NCI-H460 (cell line): ENCODE results near the gene CASKIN1. TPM values are rescaled to one million over a fixed set of nuclear protein-coding genes. Genes with fewer than 3 reads are reported as not detected.

Experiments used
- DNase-seq: peaks from one replicate; pipeline ENCODE4 v3.0.0-alpha.2; 2016; ENCODE audit warnings: low read depth; ENCODE audit errors: extremely low read depth
- total RNA-seq: library from RNA; depleted of rRNA; stranded (reverse); fragments of >200 nt; shearing (Covaris generic); gene quantifications from 2 replicates; pipeline ENCODE4 v1.2.3, GENCODE V29; 2014

CASKIN1 gene
- total RNA-seq, 1 experiment from 2014 or later = 0.50 TPM

DNA sequence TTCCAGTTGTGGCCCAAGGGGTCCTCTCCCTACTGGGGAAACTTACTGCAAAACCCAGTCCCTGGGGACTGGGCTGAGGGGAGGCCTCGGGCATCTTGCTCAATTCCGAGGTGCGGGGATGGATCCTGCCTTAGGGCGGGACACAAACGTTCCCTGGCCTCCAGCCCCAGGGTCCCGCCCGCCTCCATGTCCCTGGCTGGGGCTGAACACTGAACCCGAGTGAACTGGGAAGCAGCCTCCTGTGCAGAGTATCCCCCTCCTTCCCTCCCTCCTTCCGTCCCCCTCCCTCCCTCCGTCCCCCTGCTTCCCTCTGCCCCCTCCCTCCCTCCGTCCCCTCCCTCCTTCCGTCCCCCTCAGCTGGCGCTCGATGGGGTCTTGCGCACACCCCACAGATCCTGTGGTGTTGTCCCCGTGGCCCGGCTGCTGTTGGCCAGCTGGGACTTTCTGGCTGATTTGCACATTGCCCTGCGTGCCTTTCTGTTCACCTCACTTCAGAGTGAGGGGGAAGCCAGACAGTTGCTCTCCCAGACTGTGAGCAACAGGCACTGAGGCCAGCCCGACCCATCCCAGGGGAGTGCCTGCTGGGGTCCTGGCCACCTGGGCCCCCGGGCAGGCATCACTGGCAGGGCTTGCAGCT, 35.4 kb downstream of the CASKIN1 start:
- no peak for DNase-seq

DNA sequence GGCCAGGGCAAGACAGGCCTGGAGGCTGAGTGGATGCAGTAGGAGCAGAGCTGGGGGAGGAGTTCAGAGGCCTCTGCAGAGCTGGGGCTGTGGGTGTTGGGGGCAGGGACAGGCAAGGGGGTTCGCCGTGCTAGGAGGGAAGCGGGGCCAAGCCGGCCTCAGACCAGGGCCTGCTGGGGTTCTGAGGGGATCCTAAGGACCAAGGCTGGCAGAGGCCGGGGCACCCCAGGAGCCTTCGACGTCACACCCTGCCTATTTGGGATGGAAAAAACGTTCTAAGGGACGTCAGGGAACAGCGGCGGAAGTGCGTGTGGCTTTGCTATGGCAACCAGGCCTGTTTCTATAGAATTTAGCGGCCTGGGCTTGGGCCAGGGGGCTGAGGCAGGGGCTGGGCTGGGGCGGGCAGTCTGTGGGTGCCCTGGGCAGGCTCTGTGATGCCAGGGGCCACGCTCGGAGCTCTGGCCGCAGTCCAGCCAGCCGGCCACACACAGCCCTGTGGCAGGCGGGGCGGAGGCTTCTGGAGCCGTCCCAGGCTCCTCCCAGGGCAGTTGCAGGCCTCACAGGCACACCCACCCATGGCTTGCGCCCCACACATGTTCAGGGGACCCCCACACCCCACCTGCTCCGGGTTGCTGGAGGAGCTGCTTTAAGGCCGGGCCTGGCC, 37.1 kb downstream of the CASKIN1 start:
- no peak for DNase-seq

DNA sequence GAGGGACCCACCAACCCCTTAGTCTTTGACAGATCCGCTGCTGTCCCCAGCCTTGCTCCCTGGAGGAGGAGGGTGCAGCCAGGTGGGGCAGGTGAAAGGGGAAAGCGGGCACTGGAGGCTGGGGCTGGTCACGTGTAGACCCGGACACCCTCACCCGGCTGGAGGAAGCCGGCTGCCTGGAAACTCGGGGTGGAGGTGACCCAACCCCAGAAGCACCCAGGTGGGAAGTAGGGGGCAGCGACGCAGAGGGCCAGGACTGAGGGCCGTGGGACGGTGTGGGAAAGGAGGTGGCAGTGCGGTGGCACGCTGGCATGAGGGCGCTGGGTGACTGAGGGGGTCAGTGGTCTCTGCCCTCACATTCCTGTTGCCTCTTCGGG, 38.2 kb downstream of the CASKIN1 start:
- no peak for DNase-seq

DNA sequence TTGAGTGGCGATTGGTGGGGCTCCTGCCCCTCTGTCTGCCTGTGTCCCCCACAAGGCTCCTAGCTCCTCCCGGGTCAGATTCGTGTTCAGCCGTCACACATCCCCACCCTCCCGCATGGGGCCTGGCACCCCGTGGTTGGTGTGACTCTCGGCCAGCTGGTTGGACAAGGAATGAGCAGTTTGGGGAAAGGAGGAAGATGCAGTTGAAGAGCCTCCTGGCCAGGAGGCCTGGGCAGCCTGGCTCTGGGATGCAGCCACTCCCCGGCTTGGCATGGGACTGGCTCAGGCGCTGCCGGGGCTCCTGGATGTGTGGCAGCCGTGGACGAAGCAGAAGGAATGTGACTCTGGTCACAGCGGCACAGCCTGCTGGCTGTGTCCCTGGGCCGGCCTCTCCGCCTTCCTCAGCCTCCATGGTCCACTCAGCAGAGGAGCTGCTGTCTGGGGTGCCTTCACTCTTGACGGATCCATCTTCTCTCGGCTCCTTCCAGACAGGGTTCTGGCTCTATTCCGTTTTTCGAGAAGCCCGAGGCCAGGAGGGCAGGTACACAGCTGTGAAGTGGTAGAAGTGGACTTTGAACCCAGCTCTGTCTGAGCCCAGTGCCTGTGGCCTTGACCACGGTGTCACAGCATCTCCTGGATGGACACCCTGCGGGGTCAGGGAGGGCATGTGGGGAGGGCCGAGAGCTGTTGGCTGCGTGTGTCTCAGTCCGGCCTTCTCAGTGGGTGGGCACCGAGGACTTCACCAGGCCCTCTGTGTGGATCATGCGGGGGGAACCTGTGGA, 38.7 kb downstream of the CASKIN1 start:
- DNase-seq = no peak

DNA sequence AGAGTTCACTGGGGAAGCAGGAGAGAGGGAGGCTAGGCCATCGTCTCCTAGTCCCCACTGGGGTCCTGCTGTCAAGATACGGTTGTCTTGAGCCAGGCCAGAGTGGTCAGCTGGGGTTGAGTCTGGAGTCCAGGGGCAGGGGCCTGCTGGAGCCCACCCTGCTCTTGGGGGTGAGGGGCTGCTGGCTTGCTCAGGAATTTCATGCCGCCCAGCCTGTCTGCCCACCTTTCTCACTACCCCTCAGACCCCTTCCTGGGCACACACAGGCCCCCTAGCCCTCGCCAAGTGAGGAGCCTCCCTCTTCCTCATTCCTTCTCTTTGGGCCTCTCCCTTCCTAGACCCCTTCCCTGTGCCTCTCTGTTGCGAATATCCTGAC, 39.6 kb downstream of the CASKIN1 start:
- no peak for DNase-seq

DNA sequence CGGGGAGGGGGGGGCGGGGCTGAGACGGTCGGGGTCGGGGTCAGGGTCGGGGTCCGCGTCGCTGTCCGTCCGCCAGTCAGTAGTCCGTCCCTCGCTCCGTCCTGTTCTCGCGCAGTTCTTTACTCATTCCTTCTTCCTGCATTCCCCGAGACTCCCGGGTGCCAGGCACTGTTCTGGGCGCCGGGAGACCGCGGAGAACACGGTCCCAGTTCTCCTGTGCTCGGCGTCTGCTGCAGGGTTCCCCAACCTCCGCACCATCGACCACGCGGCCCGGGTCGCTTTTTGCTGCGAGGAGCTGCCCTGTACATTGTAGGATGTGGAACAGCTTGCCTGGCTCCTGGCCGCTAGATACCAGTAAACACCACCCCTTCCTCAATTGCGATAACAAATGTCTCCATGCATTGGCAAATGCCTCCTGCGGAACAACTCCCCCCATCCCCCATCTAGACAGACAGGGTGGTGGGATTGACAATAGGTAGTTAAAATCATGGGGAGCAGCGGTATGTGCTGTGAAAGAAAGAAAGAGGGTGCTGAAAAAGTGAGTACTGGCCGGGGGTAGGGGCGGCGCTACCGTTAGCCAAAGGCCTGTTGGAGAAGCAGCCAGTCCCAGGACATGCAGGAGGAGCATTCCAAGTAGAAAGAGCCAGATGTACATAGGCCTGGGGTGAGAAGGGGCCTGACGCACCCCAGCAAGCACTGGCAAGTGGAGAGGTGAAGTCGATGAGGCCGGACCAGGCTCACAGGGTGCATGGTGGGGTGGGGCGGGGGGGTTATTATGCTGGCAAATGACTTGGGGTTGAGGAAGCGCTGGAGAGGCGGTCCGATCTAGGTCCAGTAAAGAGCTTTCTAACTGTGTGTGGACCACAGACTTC, 40.2 kb downstream of the CASKIN1 start:
- DNase-seq = no peak

DNA sequence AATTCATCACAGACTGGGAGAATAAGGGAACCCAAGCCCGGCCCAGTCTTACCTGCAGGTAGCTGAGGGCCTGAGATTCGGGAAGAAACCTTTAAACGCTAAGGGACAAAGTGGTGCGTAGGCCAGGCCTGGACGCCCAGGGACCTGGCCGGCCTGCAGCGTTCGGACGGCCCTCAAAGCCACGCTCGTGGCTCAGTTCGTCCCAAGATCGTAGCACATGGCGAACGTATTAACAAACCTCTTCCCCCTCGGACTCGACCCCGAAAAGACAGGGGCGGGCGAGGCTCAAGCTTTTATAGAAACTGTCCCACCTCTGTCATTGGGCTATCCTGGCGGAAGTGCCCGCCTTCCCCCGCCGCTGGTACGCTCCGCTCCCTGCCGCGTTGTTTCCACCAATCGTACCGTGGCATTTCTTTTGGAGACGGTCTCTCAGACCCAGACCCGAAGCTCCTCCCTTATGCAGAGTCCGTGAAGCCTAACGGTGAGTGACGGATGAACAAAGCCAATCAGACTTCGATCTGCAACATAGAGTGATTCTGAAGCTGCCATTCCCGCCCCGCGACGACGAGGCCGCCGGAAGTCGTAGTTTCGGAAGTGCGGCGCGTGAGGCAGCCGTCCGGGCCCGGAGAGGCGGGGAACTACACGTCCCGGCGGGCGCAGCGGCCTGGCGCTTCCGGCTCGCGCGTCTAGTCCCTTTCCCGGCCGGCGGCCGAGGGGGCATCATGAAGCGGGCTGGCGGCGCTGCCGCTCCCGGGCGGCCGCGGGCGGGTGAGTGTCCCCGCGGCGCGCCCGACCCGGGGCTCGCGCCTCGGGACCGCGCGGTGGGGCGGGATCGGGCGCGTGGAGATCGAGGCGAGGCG, 41.1 kb downstream of the CASKIN1 start, which contains the start of gene TRAF7:
Gene TRAF7 (plus strand): TSS at position 692 of the 860 bp plus-strand sequence. CDS start 8,139 bp downstream, outside the sequence.
- DNase-seq = peak; percentile 100

DNA sequence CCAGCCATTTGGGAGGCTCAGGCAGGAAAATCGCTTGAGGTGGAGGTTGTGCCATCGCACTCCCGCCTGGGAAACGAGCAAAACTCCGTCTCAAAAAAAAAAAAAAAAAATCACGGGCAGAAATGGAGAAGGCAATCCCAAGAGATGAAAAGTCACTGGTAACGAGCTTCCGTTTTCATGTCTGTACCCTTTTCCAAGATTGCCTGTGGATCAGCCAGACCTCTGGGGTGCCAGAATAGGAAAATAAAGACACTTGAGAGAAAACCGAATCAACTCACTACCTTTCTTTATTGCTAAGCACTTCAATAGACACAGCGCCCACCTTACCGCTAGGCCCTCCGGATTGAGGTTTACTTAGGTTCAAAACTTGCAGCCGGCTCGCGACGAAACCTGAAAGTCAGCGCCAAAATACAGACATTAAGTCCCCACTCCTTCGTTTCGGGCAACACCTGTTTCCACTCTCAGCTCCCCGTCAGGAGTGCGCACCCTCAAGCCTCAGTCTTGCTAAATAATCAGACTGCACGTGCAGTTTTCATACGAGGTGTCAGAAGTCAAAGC, 41.8 kb downstream of the CASKIN1 start:
- no peak for DNase-seq

DNA sequence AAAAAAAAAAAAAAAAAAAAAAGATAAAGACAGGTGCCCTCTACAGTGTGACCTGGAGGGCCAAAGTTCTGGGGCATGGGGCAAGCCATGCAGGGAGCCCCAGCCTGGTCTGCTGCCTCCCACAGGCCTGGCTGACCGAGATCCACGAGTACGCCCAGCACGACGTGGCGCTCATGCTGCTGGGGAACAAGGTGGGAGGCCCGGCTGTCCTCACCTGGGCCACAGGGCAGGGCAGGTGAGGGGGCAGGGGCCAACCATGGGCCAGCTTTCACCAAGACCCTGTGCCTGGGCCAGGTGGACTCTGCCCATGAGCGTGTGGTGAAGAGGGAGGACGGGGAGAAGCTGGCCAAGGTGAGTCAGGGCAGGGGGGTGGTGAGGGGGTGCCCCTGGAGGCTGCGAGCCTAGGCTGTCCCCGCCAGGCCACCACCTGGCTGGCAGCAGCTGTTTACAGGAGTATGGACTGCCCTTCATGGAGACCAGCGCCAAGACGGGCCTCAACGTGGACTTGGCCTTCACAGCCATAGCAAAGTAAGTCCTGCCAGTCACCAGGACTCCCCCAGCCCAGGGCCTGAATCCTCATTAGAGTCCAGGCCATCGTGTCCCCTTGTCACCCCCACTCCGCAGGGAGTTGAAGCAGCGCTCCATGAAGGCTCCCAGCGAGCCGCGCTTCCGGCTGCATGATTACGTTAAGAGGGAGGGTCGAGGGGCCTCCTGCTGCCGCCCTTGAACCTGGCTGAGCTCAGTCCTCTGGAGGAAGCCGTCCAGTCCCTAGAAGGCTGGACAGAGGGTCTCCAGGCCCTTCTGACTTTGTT, 43.5 kb downstream of the CASKIN1 start:
- DNase-seq = no peak

DNA sequence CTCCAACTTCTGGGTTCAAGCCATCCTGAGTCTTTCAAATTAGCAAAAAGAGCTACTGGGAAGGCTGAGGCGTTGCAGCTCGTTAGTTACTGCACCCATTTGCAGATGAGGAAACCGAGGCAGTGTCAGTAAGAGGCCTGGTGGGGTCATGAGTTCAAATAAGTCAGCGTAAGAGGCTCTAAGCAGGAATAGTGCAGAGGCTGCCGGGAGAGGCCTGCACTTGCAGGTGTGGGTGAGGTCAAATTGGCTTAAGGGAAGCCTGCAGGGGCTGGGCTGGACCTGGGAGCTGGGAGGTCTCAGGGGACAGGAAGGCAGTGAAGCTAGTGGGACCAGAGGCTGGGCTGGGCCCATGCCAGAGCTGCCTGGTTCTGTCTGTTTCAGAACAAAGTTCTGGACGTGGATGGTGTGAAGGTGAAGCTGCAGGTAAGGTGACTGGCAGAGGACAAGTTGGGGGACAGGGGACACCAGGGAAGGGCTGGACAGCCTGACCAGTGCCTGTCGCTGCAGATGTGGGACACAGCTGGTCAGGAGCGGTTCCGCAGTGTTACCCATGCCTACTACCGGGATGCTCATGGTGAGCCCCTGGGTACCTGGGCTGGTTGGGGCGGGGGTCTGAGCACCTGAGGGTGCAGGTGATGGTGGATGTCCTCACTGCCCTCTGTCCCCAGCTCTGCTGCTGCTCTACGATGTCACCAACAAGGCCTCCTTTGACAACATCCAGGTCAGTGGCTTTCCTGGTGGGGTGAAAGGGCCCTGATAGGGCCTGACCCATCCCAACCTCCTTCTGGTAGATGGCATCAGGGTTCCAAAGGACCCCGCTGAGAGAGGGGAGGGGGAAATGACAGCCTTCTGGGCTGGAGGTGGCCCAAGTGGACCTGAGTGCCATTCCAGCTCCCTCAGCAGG, 45.0 kb downstream of the CASKIN1 start:
- no peak for DNase-seq

DNA sequence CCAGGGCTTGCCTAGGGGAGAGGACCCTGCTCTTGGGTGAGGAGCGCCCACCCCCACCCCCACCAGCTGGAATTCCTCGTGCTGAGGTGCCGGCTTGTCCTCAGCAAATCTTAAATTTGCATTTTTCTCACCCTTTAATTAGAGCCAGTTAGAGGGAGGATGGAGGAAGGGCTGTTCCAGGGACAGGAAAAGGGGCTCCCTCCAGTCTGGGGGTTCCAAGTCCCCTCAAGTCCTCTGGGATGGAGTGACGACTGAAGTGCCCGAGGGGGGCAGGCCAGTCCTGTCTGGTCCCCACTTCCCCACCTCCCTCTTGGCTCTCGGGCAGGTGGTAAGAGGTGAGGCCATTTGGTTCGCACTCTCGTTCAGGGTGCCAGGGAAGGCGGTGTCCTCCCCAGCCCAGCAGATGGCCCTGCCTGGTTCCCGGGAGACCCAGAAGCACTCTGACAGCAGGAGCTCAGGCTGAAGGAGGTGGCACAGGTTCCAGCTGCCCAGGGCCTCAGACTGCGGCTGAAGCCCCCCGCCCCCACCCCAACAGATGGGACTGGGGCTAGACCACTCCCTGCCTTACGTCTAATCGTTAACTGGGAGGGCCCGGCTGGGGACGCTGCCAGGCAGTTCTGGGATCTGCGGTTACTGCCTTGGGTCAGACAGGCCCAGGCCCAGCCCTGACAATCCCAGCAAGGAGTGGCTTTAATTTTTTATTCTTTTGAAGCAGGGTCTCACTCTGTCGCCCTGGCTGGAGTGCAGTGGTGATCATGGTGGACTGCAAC, 45.8 kb downstream of the CASKIN1 start:
- DNase-seq = no peak

DNA sequence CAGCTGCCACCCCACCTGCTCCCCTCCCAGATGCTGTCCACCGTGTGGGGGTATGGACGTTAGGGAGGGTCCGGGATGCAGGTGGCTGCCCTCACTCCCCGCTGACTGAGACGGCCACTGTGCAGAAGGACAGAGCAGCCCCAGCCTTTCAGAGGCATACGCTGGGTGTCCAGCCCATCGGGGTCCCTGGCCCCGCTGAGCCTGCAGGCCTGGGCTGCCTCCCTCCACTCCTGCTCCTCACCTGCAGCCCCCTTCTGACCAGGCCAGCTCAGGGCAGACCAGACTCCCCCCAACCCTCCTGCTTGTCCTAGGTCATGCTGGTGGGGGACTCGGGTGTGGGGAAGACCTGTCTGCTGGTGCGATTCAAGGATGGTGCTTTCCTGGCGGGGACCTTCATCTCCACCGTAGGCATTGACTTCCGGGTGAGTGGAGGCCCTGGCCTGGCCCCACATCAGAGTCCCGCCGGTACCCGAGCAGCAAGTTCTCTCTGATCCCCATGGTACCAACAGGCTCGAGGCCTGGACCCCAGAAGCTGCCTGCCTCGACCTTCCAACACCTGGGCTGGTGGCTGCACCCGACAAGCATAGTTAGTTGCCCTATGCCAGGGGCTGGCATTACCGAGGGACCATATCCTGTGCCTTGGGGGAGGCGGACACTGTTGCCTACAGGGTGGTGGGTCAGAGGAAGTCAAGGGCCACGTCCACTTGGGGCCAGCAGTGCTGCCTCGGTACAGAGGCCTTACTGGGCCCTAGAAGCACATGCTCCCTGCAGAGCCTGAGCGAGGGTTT, 46.6 kb downstream of the CASKIN1 start:
- DNase-seq = no peak

DNA sequence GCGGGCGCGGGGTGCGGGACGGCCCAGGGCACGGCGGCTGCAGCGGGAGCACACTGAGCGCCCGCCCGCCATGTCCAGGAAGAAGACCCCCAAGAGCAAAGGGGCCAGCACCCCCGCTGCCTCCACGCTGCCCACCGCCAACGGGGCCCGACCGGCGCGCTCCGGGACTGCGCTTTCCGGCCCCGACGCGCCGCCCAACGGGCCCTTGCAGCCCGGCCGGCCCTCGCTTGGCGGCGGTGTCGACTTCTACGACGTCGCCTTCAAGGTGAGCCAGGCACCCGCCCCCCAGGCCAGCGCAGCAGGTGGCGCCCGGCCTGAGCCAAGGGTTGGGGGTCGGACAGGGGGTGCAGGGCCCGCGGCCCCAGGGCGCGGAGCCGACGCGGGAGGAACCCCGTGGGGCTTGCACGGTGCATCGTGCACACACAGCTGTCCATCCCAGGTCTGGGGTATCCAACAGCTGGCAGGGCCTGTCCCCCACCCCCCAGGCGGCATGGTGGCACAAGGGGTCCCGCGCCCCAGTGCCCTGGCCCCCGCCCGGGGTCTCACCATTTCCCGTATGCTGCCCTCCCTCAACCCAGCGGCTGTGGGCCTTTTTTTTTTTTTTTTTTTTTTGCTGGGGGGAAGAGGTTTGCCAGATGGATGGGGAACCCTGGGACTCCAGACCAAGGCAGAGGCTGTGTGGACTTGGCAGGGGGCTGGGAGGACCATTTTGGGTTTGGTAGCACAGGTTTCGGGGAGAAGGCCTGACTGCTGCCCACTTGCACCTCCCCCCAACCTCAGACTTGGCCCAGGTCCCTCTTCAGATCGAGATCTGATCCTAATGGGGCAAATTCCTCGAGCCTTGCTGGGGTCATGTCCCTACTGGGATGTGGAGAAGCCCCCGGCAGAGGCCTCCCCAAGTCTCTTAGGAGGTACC, 47.4 kb downstream of the CASKIN1 start:
- no peak for DNase-seq

DNA sequence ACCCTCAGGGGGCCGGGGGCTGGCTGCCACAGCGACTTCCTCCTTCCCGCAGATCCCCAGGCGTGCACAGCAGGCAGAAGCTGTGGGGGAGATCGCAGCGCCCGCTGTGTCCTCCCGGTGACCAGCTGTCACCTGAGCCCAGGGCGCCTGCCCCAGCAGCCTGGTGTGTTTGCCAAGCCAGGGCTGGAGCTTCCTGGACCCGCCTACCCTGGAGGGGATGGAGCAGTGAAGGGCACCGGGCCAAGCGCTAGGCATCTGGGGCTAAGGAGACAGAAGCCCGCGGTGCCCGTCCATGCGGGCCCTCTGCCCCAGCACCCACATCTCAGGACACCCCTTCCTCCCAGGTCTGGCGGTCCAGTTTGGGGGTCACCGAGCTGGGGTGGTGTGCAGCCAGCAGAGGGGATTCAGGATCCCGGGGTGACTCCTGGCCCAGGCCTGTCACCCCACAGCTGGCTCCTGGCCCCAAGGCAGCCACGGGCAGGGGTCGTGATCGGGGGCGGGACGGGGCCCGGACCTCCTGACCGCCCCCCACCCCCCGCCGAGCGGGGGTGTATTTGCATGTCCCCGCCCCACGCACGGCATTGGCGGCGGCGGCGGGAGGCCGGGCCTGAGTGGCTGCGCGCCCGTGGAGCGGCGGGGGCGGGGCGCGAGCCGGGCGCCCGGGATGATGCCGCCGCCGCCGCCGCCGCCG, 48.3 kb downstream of the CASKIN1 start, which contains the start of gene RAB26:
Gene RAB26 (plus strand): TSS at position 645 of the 691 bp plus-strand sequence. CDS start 159 bp downstream, outside the sequence.
- peak; percentile 78 for DNase-seq
